Measurements from ENCODE around the gene TRIM26. TPM values are rescaled to one million over a fixed set of nuclear protein-coding genes. Genes with fewer than 3 reads are reported as not detected.

TRIM26 gene
- total and polyA plus RNA-seq, 2 of the 13 experiments (the other 11 are each of a cell fraction or from before 2014, with no cell fraction given), result 27.1 to 38.7 TPM

DNA sequence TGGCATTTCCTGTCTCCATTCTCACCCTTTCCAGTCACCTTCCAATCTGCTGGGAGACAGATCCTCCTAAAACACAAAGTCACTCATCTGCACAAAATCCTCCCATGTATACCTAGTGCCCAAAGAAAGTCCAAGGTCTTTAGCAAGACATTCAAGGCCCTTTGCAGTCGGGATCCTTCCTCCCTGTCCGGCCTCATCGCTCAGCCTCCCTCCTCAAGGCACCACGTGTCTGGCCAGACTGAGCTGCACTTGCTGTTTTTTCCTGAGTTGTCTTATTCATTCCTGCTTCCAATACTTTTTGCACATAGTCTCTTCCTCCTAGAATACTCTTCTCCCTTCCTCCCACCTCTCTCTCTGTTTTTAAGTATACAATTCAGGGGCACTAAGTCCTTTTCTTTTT is 48.5 kb downstream of the TRIM26 start (continued):
- TF ChIP-seq, protein P1, sequence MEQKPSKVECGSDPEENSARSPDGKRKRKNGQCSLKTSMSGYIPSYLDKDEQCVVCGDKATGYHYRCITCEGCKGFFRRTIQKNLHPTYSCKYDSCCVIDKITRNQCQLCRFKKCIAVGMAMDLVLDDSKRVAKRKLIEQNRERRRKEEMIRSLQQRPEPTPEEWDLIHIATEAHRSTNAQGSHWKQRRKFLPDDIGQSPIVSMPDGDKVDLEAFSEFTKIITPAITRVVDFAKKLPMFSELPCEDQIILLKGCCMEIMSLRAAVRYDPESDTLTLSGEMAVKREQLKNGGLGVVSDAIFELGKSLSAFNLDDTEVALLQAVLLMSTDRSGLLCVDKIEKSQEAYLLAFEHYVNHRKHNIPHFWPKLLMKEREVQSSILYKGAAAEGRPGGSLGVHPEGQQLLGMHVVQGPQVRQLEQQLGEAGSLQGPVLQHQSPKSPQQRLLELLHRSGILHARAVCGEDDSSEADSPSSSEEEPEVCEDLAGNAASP (CRISPR knock-in tag; IDR thresholded peaks at IDR 0.05; ENCODE audit: borderline replicate concordance), result no peak
- TF ChIP-seq SATB2 (CRISPR knock-in tag; IDR thresholded peaks at IDR 0.05) (no peak), ZNF160 (CRISPR knock-in tag; IDR thresholded peaks at IDR 0.05) (no peak), ZBTB1 (CRISPR knock-in tag; IDR thresholded peaks at IDR 0.05; ENCODE audit: borderline replicate concordance) (no peak), ZNF790 (CRISPR knock-in tag; IDR thresholded peaks at IDR 0.05; ENCODE audit: borderline replicate concordance) (0 out of 2 replicates have a peak, but pooled peaks have one; percentile 47), ZNF709 (CRISPR knock-in tag; IDR thresholded peaks at IDR 0.05) (no peak), YY1 (IDR thresholded peaks at IDR 0.05; ENCODE audit: insufficient read depth, insufficient replicate concordance, low read depth, low read length) (no peak), ZSCAN31 (CRISPR knock-in tag; IDR thresholded peaks at IDR 0.05; ENCODE audit: low read depth) (no peak), AGO2 (optimal IDR thresholded peaks at IDR 0.05; ENCODE audit: low read depth, low read length) (no peak), KDM1A (CRISPR knock-in tag; IDR thresholded peaks at IDR 0.05) (no peak), ZIK1 (CRISPR knock-in tag; IDR thresholded peaks at IDR 0.05; ENCODE audit: borderline replicate concordance, low read depth) (no peak), REXO4 (CRISPR knock-in tag; IDR thresholded peaks at IDR 0.05; ENCODE audit: borderline replicate concordance) (no peak), FOXA3 (CRISPR knock-in tag; IDR thresholded peaks at IDR 0.05) (no peak), ZFP41 (CRISPR knock-in tag; IDR thresholded peaks at IDR 0.05; ENCODE audit: borderline replicate concordance) (no peak), KDM6A (CRISPR knock-in tag; IDR thresholded peaks at IDR 0.05; ENCODE audit: low read depth) (no peak), SPEN (CRISPR knock-in tag; IDR thresholded peaks at IDR 0.05; ENCODE audit: low read depth) (no peak)
- TF ChIP-seq, protein P2, sequence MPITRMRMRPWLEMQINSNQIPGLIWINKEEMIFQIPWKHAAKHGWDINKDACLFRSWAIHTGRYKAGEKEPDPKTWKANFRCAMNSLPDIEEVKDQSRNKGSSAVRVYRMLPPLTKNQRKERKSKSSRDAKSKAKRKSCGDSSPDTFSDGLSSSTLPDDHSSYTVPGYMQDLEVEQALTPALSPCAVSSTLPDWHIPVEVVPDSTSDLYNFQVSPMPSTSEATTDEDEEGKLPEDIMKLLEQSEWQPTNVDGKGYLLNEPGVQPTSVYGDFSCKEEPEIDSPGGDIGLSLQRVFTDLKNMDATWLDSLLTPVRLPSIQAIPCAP (CRISPR knock-in tag; IDR thresholded peaks at IDR 0.05; ENCODE audit: low read depth), result no peak
- TF ChIP-seq, protein P3, sequence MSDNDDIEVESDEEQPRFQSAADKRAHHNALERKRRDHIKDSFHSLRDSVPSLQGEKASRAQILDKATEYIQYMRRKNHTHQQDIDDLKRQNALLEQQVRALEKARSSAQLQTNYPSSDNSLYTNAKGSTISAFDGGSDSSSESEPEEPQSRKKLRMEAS (IDR thresholded peaks at IDR 0.05), result peak; percentile 77
- TF ChIP-seq, protein P4, sequence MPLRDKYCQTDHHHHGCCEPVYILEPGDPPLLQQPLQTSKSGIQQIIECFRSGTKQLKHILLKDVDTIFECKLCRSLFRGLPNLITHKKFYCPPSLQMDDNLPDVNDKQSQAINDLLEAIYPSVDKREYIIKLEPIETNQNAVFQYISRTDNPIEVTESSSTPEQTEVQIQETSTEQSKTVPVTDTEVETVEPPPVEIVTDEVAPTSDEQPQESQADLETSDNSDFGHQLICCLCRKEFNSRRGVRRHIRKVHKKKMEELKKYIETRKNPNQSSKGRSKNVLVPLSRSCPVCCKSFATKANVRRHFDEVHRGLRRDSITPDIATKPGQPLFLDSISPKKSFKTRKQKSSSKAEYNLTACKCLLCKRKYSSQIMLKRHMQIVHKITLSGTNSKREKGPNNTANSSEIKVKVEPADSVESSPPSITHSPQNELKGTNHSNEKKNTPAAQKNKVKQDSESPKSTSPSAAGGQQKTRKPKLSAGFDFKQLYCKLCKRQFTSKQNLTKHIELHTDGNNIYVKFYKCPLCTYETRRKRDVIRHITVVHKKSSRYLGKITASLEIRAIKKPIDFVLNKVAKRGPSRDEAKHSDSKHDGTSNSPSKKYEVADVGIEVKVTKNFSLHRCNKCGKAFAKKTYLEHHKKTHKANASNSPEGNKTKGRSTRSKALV (CRISPR knock-in tag; IDR thresholded peaks at IDR 0.05), result no peak
- TF ChIP-seq, protein P5, sequence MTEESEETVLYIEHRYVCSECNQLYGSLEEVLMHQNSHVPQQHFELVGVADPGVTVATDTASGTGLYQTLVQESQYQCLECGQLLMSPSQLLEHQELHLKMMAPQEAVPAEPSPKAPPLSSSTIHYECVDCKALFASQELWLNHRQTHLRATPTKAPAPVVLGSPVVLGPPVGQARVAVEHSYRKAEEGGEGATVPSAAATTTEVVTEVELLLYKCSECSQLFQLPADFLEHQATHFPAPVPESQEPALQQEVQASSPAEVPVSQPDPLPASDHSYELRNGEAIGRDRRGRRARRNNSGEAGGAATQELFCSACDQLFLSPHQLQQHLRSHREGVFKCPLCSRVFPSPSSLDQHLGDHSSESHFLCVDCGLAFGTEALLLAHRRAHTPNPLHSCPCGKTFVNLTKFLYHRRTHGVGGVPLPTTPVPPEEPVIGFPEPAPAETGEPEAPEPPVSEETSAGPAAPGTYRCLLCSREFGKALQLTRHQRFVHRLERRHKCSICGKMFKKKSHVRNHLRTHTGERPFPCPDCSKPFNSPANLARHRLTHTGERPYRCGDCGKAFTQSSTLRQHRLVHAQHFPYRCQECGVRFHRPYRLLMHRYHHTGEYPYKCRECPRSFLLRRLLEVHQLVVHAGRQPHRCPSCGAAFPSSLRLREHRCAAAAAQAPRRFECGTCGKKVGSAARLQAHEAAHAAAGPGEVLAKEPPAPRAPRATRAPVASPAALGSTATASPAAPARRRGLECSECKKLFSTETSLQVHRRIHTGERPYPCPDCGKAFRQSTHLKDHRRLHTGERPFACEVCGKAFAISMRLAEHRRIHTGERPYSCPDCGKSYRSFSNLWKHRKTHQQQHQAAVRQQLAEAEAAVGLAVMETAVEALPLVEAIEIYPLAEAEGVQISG (CRISPR knock-in tag; IDR thresholded peaks at IDR 0.05), result no peak
- TF ChIP-seq, protein P6, sequence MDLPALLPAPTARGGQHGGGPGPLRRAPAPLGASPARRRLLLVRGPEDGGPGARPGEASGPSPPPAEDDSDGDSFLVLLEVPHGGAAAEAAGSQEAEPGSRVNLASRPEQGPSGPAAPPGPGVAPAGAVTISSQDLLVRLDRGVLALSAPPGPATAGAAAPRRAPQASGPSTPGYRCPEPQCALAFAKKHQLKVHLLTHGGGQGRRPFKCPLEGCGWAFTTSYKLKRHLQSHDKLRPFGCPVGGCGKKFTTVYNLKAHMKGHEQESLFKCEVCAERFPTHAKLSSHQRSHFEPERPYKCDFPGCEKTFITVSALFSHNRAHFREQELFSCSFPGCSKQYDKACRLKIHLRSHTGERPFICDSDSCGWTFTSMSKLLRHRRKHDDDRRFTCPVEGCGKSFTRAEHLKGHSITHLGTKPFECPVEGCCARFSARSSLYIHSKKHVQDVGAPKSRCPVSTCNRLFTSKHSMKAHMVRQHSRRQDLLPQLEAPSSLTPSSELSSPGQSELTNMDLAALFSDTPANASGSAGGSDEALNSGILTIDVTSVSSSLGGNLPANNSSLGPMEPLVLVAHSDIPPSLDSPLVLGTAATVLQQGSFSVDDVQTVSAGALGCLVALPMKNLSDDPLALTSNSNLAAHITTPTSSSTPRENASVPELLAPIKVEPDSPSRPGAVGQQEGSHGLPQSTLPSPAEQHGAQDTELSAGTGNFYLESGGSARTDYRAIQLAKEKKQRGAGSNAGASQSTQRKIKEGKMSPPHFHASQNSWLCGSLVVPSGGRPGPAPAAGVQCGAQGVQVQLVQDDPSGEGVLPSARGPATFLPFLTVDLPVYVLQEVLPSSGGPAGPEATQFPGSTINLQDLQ (CRISPR knock-in tag; IDR thresholded peaks at IDR 0.05), result no peak
